K562 (cell line): Measurements from ENCODE around the gene TNIK.

Experiments used
- CREB1 ChIP-seq, 2 experiments: sonication (generic) in 1 of 2; formaldehyde crosslinking in 1 of 2; IDR thresholded peaks; 2 replicates each; pipeline versions ENCODE4 v1.6.1 to v1.8.0; 2012 to 2022; ENCODE audit warnings: inconsistent platforms in 1 of 2, mild to moderate bottlenecking in 1 of 2, missing genetic modification reagents in 1 of 2, moderate library complexity in 1 of 2
- NUFIP1 ChIP-seq: fragments of 450-650 bp; IDR thresholded peaks from 2 replicates; pipeline ENCODE4 v1.6.1; 2018; ENCODE audit not compliant: partially characterized antibody
- TAF1 ChIP-seq: IDR thresholded peaks from 2 replicates; pipeline ENCODE4 v1.6.1; 2011; ENCODE audit warnings: mild to moderate bottlenecking, low read length, moderate library complexity; ENCODE audit not compliant: insufficient read depth, control insufficient read depth, severe bottlenecking; ENCODE audit errors: extremely low read depth
- XRCC3 ChIP-seq: fragments of 450-650 bp; IDR thresholded peaks from 2 replicates; pipeline ENCODE4 v1.6.1; 2017; ENCODE audit warnings: mild to moderate bottlenecking, moderate library complexity
- ZNF384 ChIP-seq: IDR thresholded peaks from 2 replicates; pipeline ENCODE4 v1.6.1; 2012; ENCODE audit warnings: low read depth, low read length, improper control_type of control experiment
- TF ChIP-seq, protein P1 (sequence below): fragments of 450-650 bp; formaldehyde crosslinking; IDR thresholded peaks from 2 replicates; pipeline ENCODE4 v1.4.0; 2020; ENCODE audit warnings: mild to moderate bottlenecking, moderate library complexity
- TF ChIP-seq, protein P2 (sequence below), 2 experiments: fragments of 200-800 bp in 1 of 2; sonication (Bioruptor generic) in 1 of 2; sonication (generic) in 1 of 2; formaldehyde crosslinking in 1 of 2; IDR thresholded peaks in 1 of 2; conservative IDR thresholded peaks in 1 of 2; 2 replicates each; pipeline versions ENCODE4 v1.5.0 to v1.6.1; 2016 to 2020; ENCODE audit warnings: missing compliant biosample characterization in 1 of 2, missing genetic modification characterization in 1 of 2, missing genetic modification reagents in 1 of 2
- TF ChIP-seq, protein P3 (sequence below), 3 experiments: IDR thresholded peaks in 2 of 3; conservative IDR thresholded peaks in 1 of 3; 2 replicates each; pipeline ENCODE4 v1.5.1; 2011 to 2012; ENCODE audit warnings: low read length in 3 of 3, mild to moderate bottlenecking in 3 of 3, control low read depth in 2 of 3, improper control_type of control experiment in 1 of 3, inconsistent platforms in 1 of 3, low read depth in 1 of 3, mixed read lengths in 1 of 3, moderate library complexity in 1 of 3; ENCODE audit not compliant: insufficient read depth in 2 of 3
- TF ChIP-seq, protein P4 (sequence below): sonication (generic); formaldehyde crosslinking; IDR thresholded peaks from 2 replicates; pipeline ENCODE4 v1.8.0; 2022; ENCODE audit warnings: missing genetic modification reagents, mild to moderate bottlenecking, borderline replicate concordance

DNA sequence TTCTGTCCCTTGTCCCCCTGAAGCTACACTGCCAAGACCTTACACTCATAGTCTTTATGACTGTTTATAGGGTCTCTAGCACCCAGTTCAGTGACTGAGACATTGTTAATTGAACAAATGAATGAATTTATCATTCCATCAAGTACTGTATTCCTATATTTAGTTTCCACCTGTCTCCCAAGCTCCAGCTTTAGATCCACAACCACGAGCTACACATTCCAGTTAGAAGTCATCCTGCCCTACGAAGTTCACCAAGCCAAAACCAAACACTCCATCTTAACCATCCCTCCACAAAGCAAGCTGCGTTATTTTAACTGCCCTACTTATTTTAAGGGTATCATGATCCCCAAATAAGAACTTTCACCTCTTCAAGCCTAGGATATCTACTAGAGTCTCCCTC lies 31.3 kb downstream of the TNIK start:
- TF ChIP-seq, protein P1, sequence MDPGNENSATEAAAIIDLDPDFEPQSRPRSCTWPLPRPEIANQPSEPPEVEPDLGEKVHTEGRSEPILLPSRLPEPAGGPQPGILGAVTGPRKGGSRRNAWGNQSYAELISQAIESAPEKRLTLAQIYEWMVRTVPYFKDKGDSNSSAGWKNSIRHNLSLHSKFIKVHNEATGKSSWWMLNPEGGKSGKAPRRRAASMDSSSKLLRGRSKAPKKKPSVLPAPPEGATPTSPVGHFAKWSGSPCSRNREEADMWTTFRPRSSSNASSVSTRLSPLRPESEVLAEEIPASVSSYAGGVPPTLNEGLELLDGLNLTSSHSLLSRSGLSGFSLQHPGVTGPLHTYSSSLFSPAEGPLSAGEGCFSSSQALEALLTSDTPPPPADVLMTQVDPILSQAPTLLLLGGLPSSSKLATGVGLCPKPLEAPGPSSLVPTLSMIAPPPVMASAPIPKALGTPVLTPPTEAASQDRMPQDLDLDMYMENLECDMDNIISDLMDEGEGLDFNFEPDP (CRISPR knock-in tag), result no peak
- TF ChIP-seq, protein P2, sequence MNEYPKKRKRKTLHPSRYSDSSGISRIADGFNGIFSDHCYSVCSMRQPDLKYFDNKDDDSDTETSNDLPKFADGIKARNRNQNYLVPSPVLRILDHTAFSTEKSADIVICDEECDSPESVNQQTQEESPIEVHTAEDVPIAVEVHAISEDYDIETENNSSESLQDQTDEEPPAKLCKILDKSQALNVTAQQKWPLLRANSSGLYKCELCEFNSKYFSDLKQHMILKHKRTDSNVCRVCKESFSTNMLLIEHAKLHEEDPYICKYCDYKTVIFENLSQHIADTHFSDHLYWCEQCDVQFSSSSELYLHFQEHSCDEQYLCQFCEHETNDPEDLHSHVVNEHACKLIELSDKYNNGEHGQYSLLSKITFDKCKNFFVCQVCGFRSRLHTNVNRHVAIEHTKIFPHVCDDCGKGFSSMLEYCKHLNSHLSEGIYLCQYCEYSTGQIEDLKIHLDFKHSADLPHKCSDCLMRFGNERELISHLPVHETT (CRISPR knock-in tag; conservative IDR thresholded peaks at IDR 0.05 in 1 of 2, IDR thresholded peaks at IDR 0.05 in 1 of 2), result no peak
- TF ChIP-seq TAF1, result no peak
- TF ChIP-seq NUFIP1, result no peak
- TF ChIP-seq, protein P3, sequence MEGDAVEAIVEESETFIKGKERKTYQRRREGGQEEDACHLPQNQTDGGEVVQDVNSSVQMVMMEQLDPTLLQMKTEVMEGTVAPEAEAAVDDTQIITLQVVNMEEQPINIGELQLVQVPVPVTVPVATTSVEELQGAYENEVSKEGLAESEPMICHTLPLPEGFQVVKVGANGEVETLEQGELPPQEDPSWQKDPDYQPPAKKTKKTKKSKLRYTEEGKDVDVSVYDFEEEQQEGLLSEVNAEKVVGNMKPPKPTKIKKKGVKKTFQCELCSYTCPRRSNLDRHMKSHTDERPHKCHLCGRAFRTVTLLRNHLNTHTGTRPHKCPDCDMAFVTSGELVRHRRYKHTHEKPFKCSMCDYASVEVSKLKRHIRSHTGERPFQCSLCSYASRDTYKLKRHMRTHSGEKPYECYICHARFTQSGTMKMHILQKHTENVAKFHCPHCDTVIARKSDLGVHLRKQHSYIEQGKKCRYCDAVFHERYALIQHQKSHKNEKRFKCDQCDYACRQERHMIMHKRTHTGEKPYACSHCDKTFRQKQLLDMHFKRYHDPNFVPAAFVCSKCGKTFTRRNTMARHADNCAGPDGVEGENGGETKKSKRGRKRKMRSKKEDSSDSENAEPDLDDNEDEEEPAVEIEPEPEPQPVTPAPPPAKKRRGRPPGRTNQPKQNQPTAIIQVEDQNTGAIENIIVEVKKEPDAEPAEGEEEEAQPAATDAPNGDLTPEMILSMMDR (IDR thresholded peaks at IDR 0.05 in 2 of 3, conservative IDR thresholded peaks at IDR 0.05 in 1 of 3; ENCODE audit: insufficient read depth in 2 of 3, low read depth in 1 of 3, low read length in 3 of 3), result no peak
- no peak for TF ChIP-seq XRCC3
- TF ChIP-seq CREB1 (IDR thresholded peaks at IDR 0.05), result no peak
- TF ChIP-seq CREB1 (CRISPR knock-in tag; IDR thresholded peaks at IDR 0.05), result no peak
- TF ChIP-seq ZNF384, result no peak
- TF ChIP-seq, protein P4, sequence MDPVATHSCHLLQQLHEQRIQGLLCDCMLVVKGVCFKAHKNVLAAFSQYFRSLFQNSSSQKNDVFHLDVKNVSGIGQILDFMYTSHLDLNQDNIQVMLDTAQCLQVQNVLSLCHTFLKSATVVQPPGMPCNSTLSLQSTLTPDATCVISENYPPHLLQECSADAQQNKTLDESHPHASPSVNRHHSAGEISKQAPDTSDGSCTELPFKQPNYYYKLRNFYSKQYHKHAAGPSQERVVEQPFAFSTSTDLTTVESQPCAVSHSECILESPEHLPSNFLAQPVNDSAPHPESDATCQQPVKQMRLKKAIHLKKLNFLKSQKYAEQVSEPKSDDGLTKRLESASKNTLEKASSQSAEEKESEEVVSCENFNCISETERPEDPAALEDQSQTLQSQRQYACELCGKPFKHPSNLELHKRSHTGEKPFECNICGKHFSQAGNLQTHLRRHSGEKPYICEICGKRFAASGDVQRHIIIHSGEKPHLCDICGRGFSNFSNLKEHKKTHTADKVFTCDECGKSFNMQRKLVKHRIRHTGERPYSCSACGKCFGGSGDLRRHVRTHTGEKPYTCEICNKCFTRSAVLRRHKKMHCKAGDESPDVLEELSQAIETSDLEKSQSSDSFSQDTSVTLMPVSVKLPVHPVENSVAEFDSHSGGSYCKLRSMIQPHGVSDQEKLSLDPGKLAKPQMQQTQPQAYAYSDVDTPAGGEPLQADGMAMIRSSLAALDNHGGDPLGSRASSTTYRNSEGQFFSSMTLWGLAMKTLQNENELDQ, result no peak
